HG02970 (cell line): ENCODE measurements around the gene SANBR.

Experiments used
- ATAC-seq: cut with Tn5 transposase; IDR thresholded peaks from one replicate; pipeline ENCODE4 v1.9.1; 2021; ENCODE audit warnings: mild to moderate bottlenecking, moderate library complexity, moderate number of reproducible peaks; ENCODE audit not compliant: unreplicated experiment, low FRiP score

The SANBR gene

DNA sequence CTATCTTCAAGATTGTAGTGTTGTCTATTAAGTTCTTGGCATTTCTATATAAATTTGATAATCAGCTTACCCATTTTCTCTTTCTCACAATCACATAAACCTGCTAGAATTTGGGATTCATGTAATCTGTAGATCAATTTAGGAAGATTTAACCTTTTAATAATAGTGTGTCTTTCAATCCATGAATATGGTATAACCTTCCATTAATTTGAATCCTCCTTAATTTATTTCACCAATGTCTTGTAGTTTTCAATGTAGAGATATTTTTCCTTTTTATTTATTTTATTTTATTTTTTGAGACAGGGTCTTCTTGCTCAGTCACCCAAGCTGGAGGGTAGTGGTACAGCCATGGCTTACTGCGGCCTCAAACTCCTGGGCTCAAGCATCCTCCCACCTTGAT is 20.2 kb downstream of the SANBR start:
- ATAC-seq, result no peak

DNA sequence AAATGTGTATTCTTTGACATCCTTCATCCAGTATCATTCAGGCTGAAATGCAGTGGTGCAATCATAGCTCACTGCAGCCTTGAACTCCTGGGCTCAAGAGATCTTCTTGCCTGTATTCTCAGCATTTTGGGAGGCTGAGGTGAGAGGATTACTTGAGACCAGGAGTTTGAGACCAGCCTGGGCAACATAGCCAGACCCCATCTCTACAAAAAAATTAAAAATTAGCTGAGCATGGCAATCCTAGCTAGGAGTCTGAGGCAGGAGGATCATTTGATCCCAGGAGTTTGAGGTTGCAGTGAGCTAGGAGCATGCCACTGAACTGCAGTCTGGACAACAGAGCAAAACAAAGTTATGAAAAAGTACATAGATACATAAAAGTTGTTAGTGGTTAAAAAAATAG is 24.1 kb downstream of the SANBR start:
- ATAC-seq, result no peak

DNA sequence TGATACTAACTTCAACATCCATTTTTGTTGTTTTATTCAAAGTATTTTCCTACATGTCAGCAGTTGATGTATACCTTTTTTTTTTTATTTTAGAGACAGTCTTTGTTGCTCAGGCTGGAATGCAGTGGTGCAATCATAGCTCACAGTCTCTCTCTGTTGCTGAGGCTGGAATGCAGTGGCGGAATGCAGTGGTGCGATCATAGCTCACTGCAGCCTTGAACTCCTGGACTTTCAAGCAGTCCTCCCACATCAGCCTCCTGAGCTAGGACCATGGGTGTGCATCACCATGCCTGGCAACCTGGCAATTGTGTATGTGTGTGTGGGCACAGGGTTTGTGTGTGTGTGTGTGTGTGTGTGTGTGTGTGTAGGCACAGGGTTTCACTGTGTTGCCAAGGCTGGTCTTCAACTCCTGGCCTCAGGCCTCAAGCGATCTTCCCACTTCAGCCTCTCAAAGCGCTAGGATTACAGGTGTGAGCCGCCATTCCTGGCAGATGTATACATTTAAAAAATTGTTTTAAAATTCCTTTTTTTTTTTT is 24.8 kb downstream of the SANBR start:
- no peak for ATAC-seq

DNA sequence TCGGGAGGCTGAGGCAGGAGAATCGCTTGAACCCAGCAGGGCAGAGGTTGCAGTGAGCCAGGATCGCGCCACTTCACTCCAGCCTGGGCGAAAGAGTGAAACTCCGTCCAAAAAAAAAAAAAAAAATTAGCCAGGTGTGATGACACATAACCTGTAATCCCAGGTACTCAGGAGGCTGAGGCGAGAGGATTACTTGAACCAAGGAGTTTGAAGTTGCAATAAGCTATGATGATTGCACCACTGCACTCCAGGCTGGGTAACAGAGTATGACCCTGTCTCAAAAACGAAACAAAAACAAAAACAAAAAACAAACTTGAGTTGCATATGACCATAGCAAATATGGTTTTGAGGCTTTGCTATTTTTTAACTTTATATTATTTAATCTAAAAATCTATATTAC is 25.8 kb downstream of the SANBR start:
- no peak for ATAC-seq

DNA sequence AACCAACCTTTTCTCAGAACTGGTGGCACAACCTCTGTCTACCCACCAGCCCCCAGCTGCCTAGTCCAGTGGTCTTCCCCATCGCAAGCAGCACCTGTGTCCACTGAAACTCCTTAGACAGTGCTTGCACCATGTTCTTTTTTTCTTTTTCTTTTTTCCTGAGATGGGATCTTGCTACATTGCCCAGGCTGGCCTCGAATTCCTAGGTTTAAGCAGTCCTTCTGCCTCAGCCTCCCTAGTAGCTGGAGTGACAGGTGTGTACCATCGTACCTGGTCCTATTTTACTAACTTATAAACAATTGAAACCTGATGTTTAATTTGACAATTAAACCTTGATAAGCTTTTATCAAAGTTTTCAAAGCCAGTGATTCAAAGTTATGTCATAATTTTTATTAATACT is 30.8 kb downstream of the SANBR start:
- ATAC-seq, result no peak

DNA sequence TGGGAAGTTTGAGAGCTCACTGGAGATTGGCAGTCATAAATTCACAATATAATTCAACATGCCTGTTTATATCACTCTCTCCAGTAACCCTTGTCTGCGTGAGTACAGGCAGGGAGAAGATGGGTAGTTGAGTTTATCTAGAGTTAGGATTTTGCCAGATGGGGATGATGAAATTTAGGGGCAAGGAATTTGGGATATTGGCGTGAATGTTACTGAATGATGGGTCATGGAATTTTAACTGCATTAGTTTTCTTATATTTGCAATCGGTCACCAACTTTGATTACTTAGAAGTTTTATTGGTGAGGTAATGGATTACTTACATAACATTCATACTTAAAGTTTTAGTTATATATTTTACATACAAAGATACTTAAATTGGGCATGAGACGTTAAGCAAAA is 35.1 kb downstream of the SANBR start:
- no peak for ATAC-seq

DNA sequence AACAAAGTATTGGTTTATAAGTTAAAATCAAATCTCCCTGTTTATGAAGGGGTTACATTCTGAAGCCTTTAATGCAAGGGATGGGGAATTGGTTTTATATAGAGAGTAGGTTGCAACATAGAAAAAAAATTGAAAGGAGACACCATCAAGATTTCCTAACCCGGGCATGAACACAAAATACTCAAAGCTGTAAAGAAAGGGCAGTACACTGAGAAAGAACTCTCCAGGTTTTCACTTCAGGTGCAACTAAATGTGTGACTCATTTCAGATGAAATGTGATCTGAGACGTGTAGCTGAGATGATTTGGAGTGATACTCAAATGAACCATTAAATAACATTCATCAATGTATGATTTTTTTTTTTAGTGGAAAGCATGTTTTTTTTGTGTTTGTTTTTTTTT is 43.6 kb downstream of the SANBR start:
- no peak for ATAC-seq

DNA sequence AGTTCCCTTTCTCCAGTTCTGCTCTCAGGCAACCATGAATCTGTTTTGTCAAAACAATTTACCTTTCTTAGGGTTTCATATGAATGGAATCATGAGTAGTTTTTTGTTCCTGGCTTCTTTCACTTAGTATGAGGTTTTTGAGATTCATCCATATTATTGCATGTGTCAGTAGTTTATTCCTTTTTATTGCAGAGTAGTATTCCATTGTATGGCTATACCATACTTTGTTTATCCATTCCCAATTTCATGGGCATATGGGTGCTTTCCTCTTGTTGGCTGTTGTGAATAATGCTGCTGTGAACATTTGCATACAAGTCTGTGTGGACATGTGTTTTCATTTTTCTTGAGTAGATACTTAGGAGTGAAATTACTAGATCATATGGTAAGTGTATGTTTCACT is 46.0 kb downstream of the SANBR start:
- ATAC-seq, result no peak

DNA sequence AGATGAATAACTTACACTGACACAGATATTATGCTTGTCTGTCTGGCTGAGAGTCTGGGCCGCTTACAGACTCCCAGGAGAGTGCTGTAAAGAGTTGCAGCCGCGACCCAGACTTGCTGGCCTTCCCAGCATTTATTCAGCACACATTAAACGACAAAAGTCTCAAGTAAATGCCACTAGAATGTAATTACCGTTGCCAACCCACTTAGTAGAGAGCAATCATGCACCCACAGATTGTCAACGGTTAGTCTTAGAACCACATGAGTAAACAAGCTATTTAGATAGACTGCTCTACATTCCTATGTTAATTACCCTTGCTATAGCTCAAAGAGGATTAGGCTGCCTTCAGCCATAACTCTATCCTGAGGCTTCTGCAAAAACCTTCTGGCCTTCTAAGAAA is 48.5 kb downstream of the SANBR start:
- no peak for ATAC-seq
